Subcutaneous adipose tissue (tissue), 4 donors: ENCODE results near the gene MRPS15. TPM values are rescaled to one million over a fixed set of nuclear protein-coding genes. Genes with fewer than 3 reads are reported as not detected.

ENCODE experiments used
- CTCF ChIP-seq: fragments of 450-650 bp; IDR thresholded peaks from one replicate; pipeline ENCODE4 v1.5.1; 2016; ENCODE audit warnings: low read depth, mild to moderate bottlenecking, control low read depth, antibody characterized with exemption, moderate library complexity
- total RNA-seq, 4 donors: library from RNA; depleted of rRNA; stranded (reverse); fragments of >200 nt; gene quantifications; one replicate each; pipeline ENCODE4 v1.1.0, GENCODE V29; 2016

MRPS15 gene
- total RNA-seq, 4 donors from 2014 or later = 64.1 to 91.0 (median 85.1) TPM

- no peak for TF ChIP-seq CTCF
These were observed 23.5 kb downstream of the MRPS15 start for GRCh38 chr1:36440646-36441045.

GRCh38 chr1:36440044-36440443 is 24.1 kb downstream of the MRPS15 start:
- no peak for TF ChIP-seq CTCF

- TF ChIP-seq CTCF = no peak
These were observed 25.5 kb downstream of the MRPS15 start for GRCh38 chr1:36438715-36439114.

- no peak for TF ChIP-seq CTCF
These were observed 27.4 kb downstream of the MRPS15 start for GRCh38 chr1:36436821-36437220.

- TF ChIP-seq CTCF = no peak
These were observed 31.1 kb downstream of the MRPS15 start for GRCh38 chr1:36433102-36433501.

GRCh38 chr1:36432616-36433015 is 31.6 kb downstream of the MRPS15 start:
- TF ChIP-seq CTCF = no peak

- TF ChIP-seq CTCF = no peak
These were observed 38.4 kb downstream of the MRPS15 start for GRCh38 chr1:36425791-36426190.
